GM21360 (cell line): Measurements from ENCODE around the gene POLR1E.

Source experiments
- ATAC-seq: cut with Tn5 transposase; IDR thresholded peaks from one replicate; pipeline ENCODE4 v1.9.1; 2021; ENCODE audit warnings: mild to moderate bottlenecking, moderate library complexity; ENCODE audit not compliant: unreplicated experiment

Gene POLR1E

GRCh38 chr9:37531699-37532098 lies 46.0 kb downstream of the POLR1E start:
- ATAC-seq = peak; percentile 60

DNA sequence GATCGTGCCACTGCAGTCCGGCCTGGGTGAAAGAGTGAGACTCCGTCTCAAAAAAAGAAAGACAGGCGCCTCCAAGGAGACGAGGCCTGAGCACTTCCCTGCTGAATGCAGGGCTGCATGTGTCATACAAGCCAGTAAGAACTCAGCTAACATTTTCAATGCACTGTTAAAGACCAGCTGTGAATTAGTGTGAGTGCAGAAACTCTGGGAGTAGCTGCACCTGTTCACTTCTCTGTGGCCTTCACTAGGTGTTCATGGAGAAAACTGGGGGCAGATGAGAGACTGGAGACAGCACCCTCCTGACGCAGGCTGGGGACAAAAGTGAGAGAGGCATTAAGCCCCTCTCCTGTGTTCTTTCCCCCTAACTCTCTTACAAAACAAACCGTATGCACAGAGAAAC lies 48.7 kb downstream of the POLR1E start:
- ATAC-seq = no peak

DNA sequence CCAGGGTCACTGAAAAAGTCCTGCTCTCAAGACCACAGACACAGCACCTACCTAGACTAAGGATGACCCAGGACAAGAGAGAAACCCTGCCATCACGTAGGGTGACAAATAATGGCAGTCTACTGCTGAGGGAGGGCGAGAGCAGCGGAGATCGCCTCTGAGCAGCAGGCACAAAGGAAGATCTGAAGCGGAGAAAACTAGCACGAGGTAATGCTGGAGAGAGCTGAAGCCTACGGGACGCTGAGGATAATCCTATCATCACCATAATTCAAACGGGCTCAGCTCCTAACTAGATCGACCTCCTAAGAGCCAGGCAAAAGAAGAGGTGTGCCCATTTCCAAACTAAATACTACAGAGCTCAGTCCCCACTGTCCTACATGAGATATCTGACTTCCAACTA lies 49.2 kb downstream of the POLR1E start:
- no peak for ATAC-seq

DNA sequence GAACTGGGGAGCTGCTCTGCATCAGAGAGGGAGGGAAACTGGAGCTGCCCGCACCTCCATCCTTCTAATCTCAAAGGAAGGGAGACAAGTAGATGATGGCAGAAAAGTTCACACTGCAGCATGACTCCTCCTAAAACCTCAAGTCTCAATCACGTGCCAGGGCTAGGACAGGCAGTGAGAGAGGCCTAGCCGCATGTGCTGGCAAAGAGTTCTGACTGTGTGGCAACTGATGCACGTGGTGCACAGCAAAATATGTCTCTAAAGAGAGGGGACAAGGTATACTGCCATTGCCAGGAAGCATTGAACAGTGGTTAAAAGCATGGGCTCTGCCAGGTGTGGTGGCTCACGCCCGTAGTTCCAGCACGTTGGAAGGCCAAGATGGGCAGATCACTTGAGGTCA lies 52.4 kb downstream of the POLR1E start:
- no peak for ATAC-seq

GRCh38 chr9:37539634-37540033 lies 53.9 kb downstream of the POLR1E start:
- ATAC-seq = no peak

DNA sequence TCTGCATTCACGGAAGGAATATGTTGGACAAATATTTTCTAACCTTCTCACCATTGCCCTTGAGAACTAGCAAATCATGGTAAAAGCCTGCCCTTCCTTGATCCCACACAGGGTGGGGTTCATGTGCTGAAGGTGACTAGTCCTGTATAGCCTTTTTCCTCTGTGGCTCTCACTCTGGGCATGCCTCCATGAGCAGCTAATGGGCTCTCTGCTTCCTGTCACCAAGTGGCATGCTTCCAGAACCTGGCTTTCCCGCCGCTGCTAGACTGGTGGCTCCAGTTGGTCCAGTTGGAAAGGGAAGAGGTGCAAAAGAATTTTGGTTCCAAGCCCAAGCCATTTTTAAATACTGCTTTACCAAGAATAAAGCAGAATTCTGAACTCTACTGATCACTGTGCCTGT lies 54.9 kb downstream of the POLR1E start:
- no peak for ATAC-seq

- ATAC-seq = no peak
These were observed 55.7 kb downstream of the POLR1E start for GRCh38 chr9:37541465-37541864.

- no peak for ATAC-seq
These were observed 56.7 kb downstream of the POLR1E start for GRCh38 chr9:37542488-37542887.

DNA sequence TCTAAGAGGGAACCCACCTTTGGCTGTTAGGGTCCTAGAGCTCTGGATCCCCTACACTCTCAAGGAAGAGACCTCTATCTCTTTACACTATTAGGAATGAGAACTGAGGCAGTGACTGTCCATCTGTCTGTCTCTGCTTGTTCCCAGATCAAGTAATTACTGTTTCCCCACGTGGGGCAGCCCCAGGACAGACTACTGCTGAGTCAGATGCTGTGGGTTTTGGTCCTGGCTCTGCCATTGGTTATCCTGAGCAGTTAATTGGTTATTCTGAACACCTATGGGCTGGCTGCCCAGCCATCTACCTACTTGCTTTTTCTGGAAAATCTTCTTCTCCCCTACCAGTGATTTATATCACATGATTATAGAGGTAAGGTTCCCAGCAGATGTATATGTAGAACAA lies 57.1 kb downstream of the POLR1E start:
- ATAC-seq = no peak

DNA sequence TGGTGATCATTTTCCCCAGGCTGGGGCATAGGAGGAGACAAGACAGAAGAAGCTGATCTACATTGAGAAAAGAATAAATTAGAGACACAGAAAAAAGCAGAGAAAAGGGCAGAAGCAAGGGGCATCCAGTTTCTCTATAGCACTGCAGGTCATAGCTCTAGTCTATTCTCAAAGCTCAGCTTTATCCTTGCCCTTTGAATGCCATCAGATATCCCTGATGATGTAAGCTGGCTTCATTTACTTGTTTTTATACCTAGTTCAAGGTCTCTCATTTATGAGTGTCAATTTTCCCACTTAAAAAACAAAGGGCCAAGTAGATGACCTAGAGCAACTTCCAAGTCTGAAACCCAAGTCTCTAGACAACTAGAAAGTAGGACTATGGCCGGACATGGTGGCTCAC lies 57.7 kb downstream of the POLR1E start:
- no peak for ATAC-seq

DNA sequence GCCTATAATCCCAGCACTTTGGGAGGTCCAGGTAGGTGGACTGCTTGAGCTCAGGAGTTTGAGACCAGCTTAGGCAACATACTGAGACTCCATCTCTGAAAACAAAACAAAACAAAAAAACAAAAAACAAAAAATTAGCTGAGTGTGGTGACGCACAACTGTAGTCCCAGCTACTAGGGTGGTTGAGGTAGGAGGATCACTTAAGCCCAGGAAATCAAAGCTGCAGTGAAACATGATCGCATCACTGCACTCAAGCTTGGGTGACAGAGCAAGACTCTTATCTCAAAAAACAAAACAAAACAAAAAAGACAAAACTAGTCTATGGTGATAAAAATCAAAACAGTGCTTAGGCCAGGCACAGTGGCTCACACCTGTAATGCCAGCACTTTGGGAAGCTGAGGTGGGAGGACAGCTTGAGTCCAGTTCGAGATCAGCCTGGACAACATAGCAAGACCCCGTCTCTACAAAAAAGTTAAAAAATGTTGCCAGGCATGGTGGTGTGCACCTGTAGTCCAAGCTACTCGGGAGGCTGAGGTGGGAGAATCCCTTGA lies 61.7 kb downstream of the POLR1E start:
- no peak for ATAC-seq

DNA sequence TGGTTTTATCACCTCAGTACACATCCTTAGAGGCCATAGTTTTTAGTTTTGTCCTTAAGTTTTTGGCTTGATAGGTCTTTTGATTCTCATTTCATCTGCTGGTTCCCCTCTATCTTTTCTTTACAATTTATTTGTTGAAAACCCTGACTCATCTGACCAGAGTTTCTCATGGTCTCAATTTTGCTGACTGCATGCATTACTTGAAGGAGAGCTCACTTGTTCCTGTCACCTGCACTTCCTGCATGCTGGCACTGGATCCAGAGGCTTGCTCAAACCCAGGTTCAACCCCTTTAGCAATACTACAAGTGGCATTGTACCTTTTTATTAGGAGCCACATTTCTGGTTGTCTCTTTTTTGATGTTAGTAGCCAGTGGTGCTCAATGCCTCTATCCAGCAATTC lies 63.8 kb downstream of the POLR1E start:
- no peak for ATAC-seq

DNA sequence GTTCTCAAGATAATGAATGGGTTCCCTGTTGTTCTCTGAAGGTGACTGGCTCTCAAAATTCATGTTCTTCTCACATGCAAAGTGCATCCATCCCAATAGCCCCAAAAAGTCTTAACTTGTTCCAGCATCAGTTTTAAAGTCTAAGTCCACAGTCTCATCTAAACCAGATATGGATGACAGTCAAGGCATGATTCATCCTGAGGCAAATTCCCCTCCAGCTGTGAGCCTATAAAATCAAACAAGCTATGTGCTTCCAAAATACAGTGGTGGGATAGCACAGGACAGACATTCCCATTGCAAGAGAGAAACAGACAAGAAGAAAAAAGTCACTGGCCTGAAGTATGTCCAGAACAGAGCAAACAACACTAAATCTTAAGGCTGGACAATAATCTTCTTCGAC lies 65.0 kb downstream of the POLR1E start:
- no peak for ATAC-seq

GRCh38 chr9:37551468-37551867 lies 65.7 kb downstream of the POLR1E start:
- no peak for ATAC-seq

DNA sequence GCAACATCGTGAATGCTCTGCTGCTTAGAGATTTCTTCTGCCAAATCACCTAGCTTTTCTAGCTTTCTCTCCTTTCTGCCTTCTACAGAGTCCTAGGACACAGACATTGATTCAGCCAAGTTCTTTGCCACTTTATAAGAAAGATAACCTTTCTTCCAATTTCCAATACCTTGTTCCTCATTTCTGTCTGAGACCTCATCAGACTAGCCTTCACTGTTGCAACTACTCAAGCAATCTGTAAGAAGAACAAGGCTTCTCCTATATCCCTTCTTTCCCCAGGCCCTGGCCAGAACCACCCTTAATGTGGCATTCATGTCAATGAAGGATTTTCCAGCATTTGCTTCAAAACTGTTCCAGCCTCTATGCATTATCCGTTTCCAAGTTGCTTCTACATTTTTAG lies 66.1 kb downstream of the POLR1E start:
- ATAC-seq = no peak
